SHP77 treated with DMSO at 0.1 percent for 48 hours (cell line): ENCODE results near the gene IRF1.

Experiments used
- DNase-seq: peaks from one replicate; lab custom pipeline; 2025; lab: John Stamatoyannopoulos, UW

IRF1 gene

DNA sequence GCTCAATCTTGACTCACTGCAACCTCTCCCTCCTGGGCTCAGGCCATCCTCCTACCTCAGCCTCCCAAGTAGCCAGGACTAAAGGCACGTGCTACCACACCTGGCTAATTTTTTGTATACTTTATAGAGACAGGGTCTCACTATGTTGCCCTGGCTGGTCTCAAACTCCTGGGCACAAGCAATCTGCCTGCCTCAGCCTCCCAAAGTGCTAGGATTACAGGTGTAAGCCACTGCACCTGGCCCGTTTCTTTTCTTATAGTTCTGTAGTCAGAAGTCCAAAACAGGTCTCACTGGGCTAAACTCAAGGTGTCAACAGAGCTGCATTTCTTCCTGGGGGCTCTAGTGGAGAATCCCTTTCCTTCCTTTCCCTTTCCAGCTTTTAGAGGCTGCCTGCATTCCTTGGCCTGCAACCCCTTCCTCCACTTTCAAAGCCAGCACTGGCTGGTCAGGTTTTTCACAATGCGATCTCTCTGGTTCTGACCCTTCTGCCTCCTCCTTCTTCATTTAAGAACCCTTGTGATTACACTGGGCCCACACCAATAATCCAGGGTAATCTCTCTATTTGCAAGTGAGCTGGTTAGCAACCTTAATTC, 16.3 kb downstream of the IRF1 start:
- DNase-seq, result no peak

GRCh38 chr5:132473668-132474067, 16.9 kb downstream of the IRF1 start:
- DNase-seq, result no peak

- no peak for DNase-seq
Observed at GRCh38 chr5:132473019-132473531, 17.5 kb downstream of the IRF1 start.

DNA sequence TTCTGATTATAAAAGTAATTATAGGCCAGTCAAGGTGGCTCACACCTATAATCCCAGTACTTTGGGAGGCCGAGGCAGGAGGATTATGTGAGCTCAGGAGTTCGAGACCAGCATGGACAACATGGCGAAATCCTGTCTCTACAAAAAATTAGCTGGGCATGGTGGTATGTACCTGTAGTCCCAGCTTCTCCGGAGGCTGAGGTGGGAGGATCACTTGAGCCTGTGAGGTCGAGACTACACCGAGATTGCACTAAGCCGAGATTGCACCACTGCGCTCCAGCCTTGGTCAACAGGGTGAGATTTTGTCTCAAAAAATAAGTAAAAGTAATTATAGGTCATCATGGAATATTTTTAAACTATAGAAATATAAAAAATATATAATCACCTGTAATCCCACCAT, 18.1 kb downstream of the IRF1 start:
- no peak for DNase-seq

- DNase-seq, result no peak
Observed at GRCh38 chr5:132471944-132472343, 18.6 kb downstream of the IRF1 start.

GRCh38 chr5:132471151-132471907, 19.2 kb downstream of the IRF1 start:
- DNase-seq, result no peak

DNA sequence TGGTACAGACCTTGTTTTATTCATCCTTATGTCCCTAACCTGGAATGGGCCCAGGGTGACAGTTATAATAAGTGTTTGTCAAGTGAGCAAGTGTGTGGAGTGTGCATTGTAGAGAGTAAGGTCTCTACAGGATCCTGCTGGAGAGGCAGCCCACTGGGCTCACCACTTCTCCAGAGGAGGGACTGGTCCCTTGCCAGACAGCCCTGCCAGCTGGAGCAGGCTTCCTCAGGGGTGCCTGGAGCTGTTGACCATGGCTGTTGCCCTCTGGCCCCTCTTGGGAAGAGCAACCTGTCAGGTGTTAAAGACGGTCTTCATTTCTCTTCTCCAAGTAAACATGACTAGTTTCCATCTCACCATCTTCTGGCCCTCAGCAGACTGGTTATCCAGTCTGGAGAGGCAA, 20.0 kb downstream of the IRF1 start:
- no peak for DNase-seq

GRCh38 chr5:132470010-132470392, 20.6 kb downstream of the IRF1 start:
- DNase-seq, result no peak

- no peak for DNase-seq
Observed at GRCh38 chr5:132469380-132470009, 21.1 kb downstream of the IRF1 start.

GRCh38 chr5:132468656-132469379, 21.8 kb downstream of the IRF1 start:
- DNase-seq, result no peak

DNA sequence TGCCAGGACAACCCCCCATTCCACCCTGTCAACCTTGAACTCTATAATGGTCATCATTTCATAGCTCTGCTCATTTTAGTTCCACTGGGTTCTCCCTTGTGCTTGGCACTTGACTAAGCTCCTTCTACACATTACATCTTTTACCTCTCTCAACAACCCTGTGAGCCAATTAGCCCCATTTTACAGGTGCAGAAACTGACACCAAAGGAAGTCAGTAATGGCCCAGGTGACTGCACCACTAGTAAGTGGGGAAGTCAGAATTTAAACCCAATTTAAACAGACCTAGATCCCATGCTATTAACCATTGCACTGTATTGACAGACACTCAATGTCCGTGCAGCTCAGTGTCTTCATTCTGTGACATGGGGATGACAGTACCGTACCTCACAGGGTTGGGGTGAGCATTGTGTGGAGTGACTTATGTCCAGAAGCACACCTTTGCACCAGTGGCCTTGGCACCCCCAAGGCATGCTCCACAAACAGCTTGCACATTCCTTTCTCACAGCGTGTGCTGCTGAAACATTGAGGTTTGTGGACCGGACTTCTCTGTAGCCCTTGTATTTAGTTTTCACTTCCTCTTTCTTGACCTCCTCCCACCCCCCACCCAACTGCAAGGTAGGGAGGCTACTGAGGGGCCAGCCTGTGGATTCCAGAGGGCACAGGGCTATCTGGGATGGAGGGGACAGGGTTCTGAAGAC, 23.1 kb downstream of the IRF1 start:
- no peak for DNase-seq

- DNase-seq, result no peak
Observed at GRCh38 chr5:132466433-132467286, 23.9 kb downstream of the IRF1 start.

DNA sequence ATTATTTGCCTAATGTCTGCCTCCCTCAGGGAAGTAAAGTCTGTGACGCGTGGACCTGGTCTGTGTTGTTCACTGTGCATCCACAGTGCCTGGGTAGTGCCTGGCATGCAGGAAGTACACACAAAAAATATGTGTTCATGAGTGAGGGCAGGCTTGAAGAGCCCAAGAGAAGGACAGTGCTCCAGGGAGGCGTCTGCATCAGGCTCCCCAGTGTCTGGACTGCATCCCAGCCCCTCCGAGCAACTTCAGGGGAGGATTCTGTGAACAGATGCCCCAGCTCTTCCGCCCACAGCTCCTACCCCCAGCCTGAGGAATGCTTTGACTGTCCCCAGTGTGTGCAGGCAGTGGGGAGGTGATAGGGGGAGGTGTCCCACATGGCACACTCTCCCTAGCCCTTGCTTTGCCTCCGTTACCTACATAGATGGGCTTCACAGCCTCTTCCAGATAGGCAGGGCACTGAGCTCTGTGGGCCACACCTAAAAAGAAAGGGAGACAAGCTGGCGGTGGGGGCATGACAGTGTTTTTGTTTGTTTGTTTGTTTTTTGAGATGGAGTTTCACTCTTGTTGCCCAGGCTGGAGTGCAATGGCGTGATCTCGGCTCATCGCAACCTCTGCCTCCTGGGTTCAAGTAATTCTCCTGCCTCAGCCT, 25.4 kb downstream of the IRF1 start:
- no peak for DNase-seq

- no peak for DNase-seq
Observed at GRCh38 chr5:132464156-132464939, 26.2 kb downstream of the IRF1 start.

DNA sequence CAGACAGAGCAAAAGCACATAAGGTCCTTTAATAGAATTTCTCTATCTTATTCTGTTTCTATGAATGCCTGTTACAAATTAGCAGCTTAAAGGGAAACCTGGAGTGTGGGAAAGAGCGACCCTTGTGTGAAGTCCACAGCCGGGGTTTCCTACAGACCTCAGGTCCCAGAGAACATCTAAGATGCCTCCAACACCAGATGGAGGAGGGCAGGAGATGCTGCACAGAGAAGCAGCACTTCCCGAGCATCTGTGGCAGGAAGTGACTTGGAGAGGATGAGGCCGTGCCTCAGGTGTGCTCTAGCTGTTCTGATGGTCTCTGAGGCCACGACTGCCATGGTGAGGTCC, 26.8 kb downstream of the IRF1 start:
- no peak for DNase-seq

GRCh38 chr5:132462856-132463745, 27.5 kb downstream of the IRF1 start:
- no peak for DNase-seq

DNA sequence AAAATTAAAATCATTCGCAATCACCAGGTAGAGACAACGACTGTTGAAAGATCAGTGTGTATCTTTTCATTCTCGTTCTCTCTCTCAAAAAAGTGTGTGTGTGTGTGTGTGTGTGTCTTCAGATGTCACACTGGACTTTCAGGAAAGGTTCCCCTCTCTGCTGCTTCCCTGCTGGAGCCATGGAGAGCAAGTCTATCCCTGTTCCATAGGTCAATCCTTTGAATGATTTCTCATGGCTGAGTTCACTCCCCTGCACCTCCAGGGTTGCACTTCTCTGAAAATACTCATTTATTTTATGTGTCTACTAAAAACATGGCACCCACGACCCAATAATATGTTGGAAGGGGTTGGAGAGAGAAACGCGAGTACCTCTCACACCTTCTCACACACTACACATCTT, 28.2 kb downstream of the IRF1 start:
- DNase-seq, result no peak

GRCh38 chr5:132461569-132462070, 29.0 kb downstream of the IRF1 start:
- DNase-seq, result no peak
